ENCODE results near the gene DACT1.

DNA sequence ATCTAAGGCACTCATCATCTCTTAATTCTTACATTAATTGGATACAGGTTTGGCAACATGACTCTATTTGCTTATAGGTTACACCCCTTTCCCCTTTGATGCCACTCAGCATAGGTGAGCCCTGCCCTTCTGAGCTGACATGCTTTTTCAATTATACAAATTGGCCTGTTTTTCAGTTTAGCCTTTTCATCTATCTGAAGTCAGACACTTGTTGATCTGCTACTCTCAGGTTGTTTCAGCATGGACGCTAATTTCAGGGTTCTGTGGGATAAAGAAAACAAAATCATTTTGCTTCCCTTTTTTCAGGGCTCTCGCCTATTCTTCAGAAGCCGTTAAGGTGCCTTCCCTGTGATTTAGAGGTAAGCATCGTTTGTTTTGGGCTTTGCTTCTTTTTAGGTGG lies 55.3 kb downstream of the DACT1 start:
- no peak for TF ChIP-seq POLR2A (IDR thresholded peaks at IDR 0.05)
- TF ChIP-seq, protein P1, sequence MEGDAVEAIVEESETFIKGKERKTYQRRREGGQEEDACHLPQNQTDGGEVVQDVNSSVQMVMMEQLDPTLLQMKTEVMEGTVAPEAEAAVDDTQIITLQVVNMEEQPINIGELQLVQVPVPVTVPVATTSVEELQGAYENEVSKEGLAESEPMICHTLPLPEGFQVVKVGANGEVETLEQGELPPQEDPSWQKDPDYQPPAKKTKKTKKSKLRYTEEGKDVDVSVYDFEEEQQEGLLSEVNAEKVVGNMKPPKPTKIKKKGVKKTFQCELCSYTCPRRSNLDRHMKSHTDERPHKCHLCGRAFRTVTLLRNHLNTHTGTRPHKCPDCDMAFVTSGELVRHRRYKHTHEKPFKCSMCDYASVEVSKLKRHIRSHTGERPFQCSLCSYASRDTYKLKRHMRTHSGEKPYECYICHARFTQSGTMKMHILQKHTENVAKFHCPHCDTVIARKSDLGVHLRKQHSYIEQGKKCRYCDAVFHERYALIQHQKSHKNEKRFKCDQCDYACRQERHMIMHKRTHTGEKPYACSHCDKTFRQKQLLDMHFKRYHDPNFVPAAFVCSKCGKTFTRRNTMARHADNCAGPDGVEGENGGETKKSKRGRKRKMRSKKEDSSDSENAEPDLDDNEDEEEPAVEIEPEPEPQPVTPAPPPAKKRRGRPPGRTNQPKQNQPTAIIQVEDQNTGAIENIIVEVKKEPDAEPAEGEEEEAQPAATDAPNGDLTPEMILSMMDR (IDR thresholded peaks at IDR 0.05) = no peak
